Measurements from ENCODE around the gene TTLL11. TPM values are rescaled to one million over a fixed set of nuclear protein-coding genes. Genes with fewer than 3 reads are reported as not detected.

Gene TTLL11
- total RNA-seq, 2 donors from 2014 or later, result 2.5 to 2.6 TPM

- Mint-ChIP-seq H3K27me3 (ENCODE audit: low read depth) (no peaks in the 10 kb centered on the region), H3K4me1 (ENCODE audit: low read depth) (peaks cover 5% of the 10 kb centered on the region), H3K4me3 (no peak overlapping the region), H3K36me3 (ENCODE audit: insufficient read depth in 2 of 2) (no peaks in the 10 kb centered on the region), H3K9me3 (no peaks in the 10 kb centered on the region), H3K27ac (no peak overlapping the region)
- DNase-seq, result no peak
- ATAC-seq (replicated peaks in 1 of 2), result no peak
These were observed 306.1 kb downstream of the TTLL11 start for GRCh38 chr9:121786998-121787422.

GRCh38 chr9:121786543-121786948 is 306.6 kb downstream of the TTLL11 start:
- Mint-ChIP-seq H3K27ac (no peak overlapping the region), H3K9me3 (no peaks in the 10 kb centered on the region), H3K36me3 (ENCODE audit: insufficient read depth in 2 of 2) (no peaks in the 10 kb centered on the region), H3K4me3 (no peak overlapping the region), H3K27me3 (ENCODE audit: low read depth) (no peaks in the 10 kb centered on the region), H3K4me1 (ENCODE audit: low read depth) (peaks cover 5% of the 10 kb centered on the region)
- no peak for ATAC-seq (replicated peaks in 1 of 2)
- DNase-seq, result no peak

- H3K27me3 Mint-ChIP-seq (ENCODE audit: low read depth), result no peaks in the 10 kb centered on the region
- H3K36me3 Mint-ChIP-seq (ENCODE audit: insufficient read depth in 2 of 2), result no peaks in the 10 kb centered on the region
- H3K4me3 Mint-ChIP-seq, result no peak overlapping the region
- no peak overlapping the region for H3K27ac Mint-ChIP-seq
- H3K9me3 Mint-ChIP-seq, result no peaks in the 10 kb centered on the region
- H3K4me1 Mint-ChIP-seq (ENCODE audit: low read depth), result peaks cover 5% of the 10 kb centered on the region
- DNase-seq, result no peak
- no peak for ATAC-seq (replicated peaks in 1 of 2)
These were observed 307.2 kb downstream of the TTLL11 start for GRCh38 chr9:121785673-121786542.

- no peak for DNase-seq
- no peak for ATAC-seq (replicated peaks in 1 of 2)
- H3K9me3 Mint-ChIP-seq, result peaks cover 0 to 1% of the 10 kb centered on the region in 2 donors
- peaks cover 5% of the 10 kb centered on the region for H3K4me1 Mint-ChIP-seq (ENCODE audit: low read depth)
- no peak overlapping the region for H3K4me3 Mint-ChIP-seq
- no peaks in the 10 kb centered on the region for H3K36me3 Mint-ChIP-seq (ENCODE audit: insufficient read depth in 2 of 2)
- H3K27ac Mint-ChIP-seq, result no peak overlapping the region
- no peaks in the 10 kb centered on the region for H3K27me3 Mint-ChIP-seq (ENCODE audit: low read depth)
These were observed 308.2 kb downstream of the TTLL11 start for GRCh38 chr9:121784731-121785411.

GRCh38 chr9:121783521-121784507 is 309.3 kb downstream of the TTLL11 start:
- peaks cover 5% of the 10 kb centered on the region for H3K4me1 Mint-ChIP-seq (ENCODE audit: low read depth)
- peaks cover 2 to 3% of the 10 kb centered on the region in 2 donors for H3K9me3 Mint-ChIP-seq
- H3K27me3 Mint-ChIP-seq (ENCODE audit: low read depth), result no peaks in the 10 kb centered on the region
- no peak for ATAC-seq (replicated peaks in 1 of 2)
- H3K27ac Mint-ChIP-seq, result no peak overlapping the region
- no peak overlapping the region for H3K4me3 Mint-ChIP-seq
- H3K36me3 Mint-ChIP-seq (ENCODE audit: insufficient read depth in 2 of 2), result peaks cover 0 to 2% of the 10 kb centered on the region in 2 donors
- DNase-seq, result no peak

GRCh38 chr9:121783111-121783510 is 310.0 kb downstream of the TTLL11 start:
- ATAC-seq (replicated peaks in 1 of 2), result no peak
- Mint-ChIP-seq H3K4me1 (ENCODE audit: low read depth) (peaks cover 5% of the 10 kb centered on the region), H3K4me3 (no peak overlapping the region), H3K27me3 (ENCODE audit: low read depth) (no peaks in the 10 kb centered on the region), H3K27ac (no peak overlapping the region), H3K36me3 (ENCODE audit: insufficient read depth in 2 of 2) (peaks cover 2 to 3% of the 10 kb centered on the region in 2 donors), H3K9me3 (peaks cover 2 to 4% of the 10 kb centered on the region in 2 donors)
- DNase-seq, result no peak

- no peak for ATAC-seq (replicated peaks in 1 of 2)
- Mint-ChIP-seq H3K4me1 (ENCODE audit: low read depth) (peaks cover 5% of the 10 kb centered on the region), H3K36me3 (ENCODE audit: insufficient read depth in 2 of 2) (peaks cover 2 to 3% of the 10 kb centered on the region in 2 donors), H3K27ac (no peak overlapping the region), H3K27me3 (ENCODE audit: low read depth) (no peaks in the 10 kb centered on the region), H3K9me3 (peaks cover 2 to 4% of the 10 kb centered on the region in 2 donors), H3K4me3 (no peak overlapping the region)
- DNase-seq, result no peak
These were observed 310.5 kb downstream of the TTLL11 start for GRCh38 chr9:121782514-121783110.

- Mint-ChIP-seq H3K27me3 (ENCODE audit: low read depth) (no peaks in the 10 kb centered on the region), H3K4me3 (no peak overlapping the region), H3K27ac (no peak overlapping the region), H3K36me3 (ENCODE audit: insufficient read depth in 2 of 2) (peaks cover 2 to 3% of the 10 kb centered on the region in 2 donors), H3K9me3 (peaks cover 2 to 4% of the 10 kb centered on the region in 2 donors), H3K4me1 (ENCODE audit: low read depth) (peaks cover 5% of the 10 kb centered on the region)
- DNase-seq, result no peak
- no peak for ATAC-seq (replicated peaks in 1 of 2)
These were observed 311.2 kb downstream of the TTLL11 start for GRCh38 chr9:121781701-121782464.

- Mint-ChIP-seq H3K9me3 (peaks cover 2 to 4% of the 10 kb centered on the region in 2 donors), H3K4me3 (no peak overlapping the region), H3K4me1 (ENCODE audit: low read depth) (peaks cover 5% of the 10 kb centered on the region), H3K27ac (no peak overlapping the region), H3K27me3 (ENCODE audit: low read depth) (no peaks in the 10 kb centered on the region), H3K36me3 (ENCODE audit: insufficient read depth in 2 of 2) (peaks cover 2 to 3% of the 10 kb centered on the region in 2 donors)
- DNase-seq (no peak), ATAC-seq (replicated peaks in 1 of 2) (no peak)
These were observed 312.0 kb downstream of the TTLL11 start for GRCh38 chr9:121781145-121781548.

GRCh38 chr9:121780177-121781040 is 312.7 kb downstream of the TTLL11 start:
- Mint-ChIP-seq H3K27ac (no peak overlapping the region), H3K27me3 (ENCODE audit: low read depth) (no peaks in the 10 kb centered on the region), H3K4me1 (ENCODE audit: low read depth) (peaks cover 5% of the 10 kb centered on the region), H3K9me3 (peaks cover 2 to 4% of the 10 kb centered on the region in 2 donors), H3K4me3 (no peak overlapping the region), H3K36me3 (ENCODE audit: insufficient read depth in 2 of 2) (peaks cover 2 to 3% of the 10 kb centered on the region in 2 donors)
- ATAC-seq (replicated peaks in 1 of 2), result no peak
- no peak for DNase-seq
